ENCODE measurements around the gene MPG.

Gene MPG

GRCh38 chr16:72561-73548, 5.2 kb upstream of the MPG start, which contains the start of gene RHBDF1:
TSS of gene RHBDF1 (minus strand) at chr16:72631. CDS start at chr16:65015, 7,616 bp downstream.
- no peaks in the 10 kb centered on the region for H3K36me3 ChIP-seq (ENCODE audit: control insufficient read depth, insufficient read depth, low read length)
- H3K27me3 ChIP-seq (replicated peaks; ENCODE audit: control insufficient read depth, insufficient read depth, low read length) = peaks cover 3% of the 10 kb centered on the region
- H3K4me3 ChIP-seq (replicated peaks; ENCODE audit: low read depth, low read length) = peak within 1 kb of the TSS; percentile 37
- no peak for DNase-seq (ENCODE audit: extremely low read depth, insufficient read length)
- no peak for TF ChIP-seq CTCF (IDR thresholded peaks at IDR 0.05; ENCODE audit: insufficient read depth, low read length, poor library complexity, severe bottlenecking)

GRCh38 chr16:74051-74746, 3.8 kb upstream of the MPG start:
- no peak overlapping the region for H3K4me3 ChIP-seq (replicated peaks; ENCODE audit: low read depth, low read length)
- TF ChIP-seq CTCF (IDR thresholded peaks at IDR 0.05; ENCODE audit: insufficient read depth, low read length, poor library complexity, severe bottlenecking) = no peak

GRCh38 chr16:74747-75334, 3.2 kb upstream of the MPG start:
- no peak for DNase-seq (ENCODE audit: extremely low read depth, insufficient read length)
- Histone ChIP-seq H3K27me3 (replicated peaks; ENCODE audit: control insufficient read depth, insufficient read depth, low read length) (peaks cover 3% of the 10 kb centered on the region), H3K36me3 (ENCODE audit: control insufficient read depth, insufficient read depth, low read length) (peaks cover 6% of the 10 kb centered on the region), H3K4me3 (replicated peaks; ENCODE audit: low read depth, low read length) (no peak overlapping the region)
- TF ChIP-seq CTCF (IDR thresholded peaks at IDR 0.05; ENCODE audit: insufficient read depth, low read length, poor library complexity, severe bottlenecking) = no peak

More at GRCh38 chr16:74051-74746, 3.8 kb upstream of the MPG start:
- DNase-seq (ENCODE audit: extremely low read depth, insufficient read length) = no peak
- peaks cover 3% of the 10 kb centered on the region for H3K27me3 ChIP-seq (replicated peaks; ENCODE audit: control insufficient read depth, insufficient read depth, low read length)
- H3K36me3 ChIP-seq (ENCODE audit: control insufficient read depth, insufficient read depth, low read length) = no peaks in the 10 kb centered on the region

GRCh38 chr16:75580-76501, 2.2 kb upstream of the MPG start:
- peaks cover 11% of the 10 kb centered on the region for H3K36me3 ChIP-seq (ENCODE audit: control insufficient read depth, insufficient read depth, low read length)
- peaks cover 3% of the 10 kb centered on the region for H3K27me3 ChIP-seq (replicated peaks; ENCODE audit: control insufficient read depth, insufficient read depth, low read length)
- no peak overlapping the region for H3K4me3 ChIP-seq (replicated peaks; ENCODE audit: low read depth, low read length)
- no peak for TF ChIP-seq CTCF (IDR thresholded peaks at IDR 0.05; ENCODE audit: insufficient read depth, low read length, poor library complexity, severe bottlenecking)
- DNase-seq (ENCODE audit: extremely low read depth, insufficient read length) = no peak
